Neural progenitor cell (in vitro differentiated cells): ENCODE measurements around the gene CEP63. TPM values are rescaled to one million over a fixed set of nuclear protein-coding genes. Genes with fewer than 3 reads are reported as not detected.

Source experiments
- DNase-seq: peaks from one replicate; pipeline ENCODE4 v3.0.0-alpha.2; 2016; ENCODE audit warnings: low spot score
- H2AFZ ChIP-seq: fragments of 200-600 bp; sonication (generic); replicated peaks from 2 replicates; pipeline ENCODE4 v1.6.1; 2016; ENCODE audit warnings: antibody characterized with exemption
- H3F3A ChIP-seq: fragments of 200-600 bp; sonication (generic); 2 replicates; pipeline ENCODE4 v1.6.1; 2016; ENCODE audit warnings: antibody characterized with exemption, low read depth
- H3K27ac ChIP-seq: fragments of 200-600 bp; sonication (generic); 2 replicates; pipeline ENCODE4 v1.5.1; 2016; ENCODE audit warnings: mild to moderate bottlenecking
- H3K27me3 ChIP-seq: fragments of 200-600 bp; sonication (generic); 2 replicates; pipeline ENCODE4 v1.6.1; 2016; ENCODE audit warnings: mild to moderate bottlenecking, moderate library complexity
- H3K36me3 ChIP-seq: fragments of 200-600 bp; sonication (generic); 2 replicates; pipeline ENCODE4 v1.5.1; 2016
- H3K4me1 ChIP-seq: fragments of 200-600 bp; sonication (generic); 2 replicates; pipeline ENCODE4 v1.6.1; 2016; ENCODE audit warnings: mixed run types
- H3K4me2 ChIP-seq: fragments of 200-600 bp; sonication (generic); 2 replicates; pipeline ENCODE4 v1.6.1; 2016
- H3K4me3 ChIP-seq: fragments of 200-600 bp; sonication (generic); 2 replicates; pipeline ENCODE4 v1.5.1; 2016
- H3K79me2 ChIP-seq: fragments of 200-600 bp; sonication (generic); 2 replicates; pipeline ENCODE4 v1.6.1; 2016; ENCODE audit warnings: low read depth
- H3K9ac ChIP-seq: fragments of 200-600 bp; sonication (generic); 2 replicates; pipeline ENCODE4 v1.6.1; 2016
- H3K9me3 ChIP-seq: fragments of 200-600 bp; sonication (generic); 2 replicates; pipeline ENCODE4 v1.5.1; 2016; ENCODE audit warnings: low read depth
- H4K20me1 ChIP-seq: fragments of 200-600 bp; sonication (generic); 2 replicates; pipeline ENCODE4 v1.6.1; 2016; ENCODE audit warnings: low read depth
- H3K27ac Mint-ChIP-seq: 3 replicates; pipeline ENCODE4 v1.8.0; 2021; ENCODE audit warnings: mixed read lengths
- H3K27me3 Mint-ChIP-seq: 2 replicates; pipeline ENCODE4 v1.8.0; 2022; ENCODE audit warnings: low read depth, mild to moderate bottlenecking, inconsistent platforms, moderate library complexity, mixed read lengths; ENCODE audit not compliant: insufficient read depth
- H3K36me3 Mint-ChIP-seq: 3 replicates; pipeline ENCODE4 v1.8.0; 2021; ENCODE audit warnings: mixed read lengths
- H3K4me1 Mint-ChIP-seq: 3 replicates; pipeline ENCODE4 v1.8.0; 2021; ENCODE audit warnings: mixed read lengths
- H3K4me3 Mint-ChIP-seq: 3 replicates; pipeline ENCODE4 v1.8.0; 2021; ENCODE audit warnings: mild to moderate bottlenecking, moderate library complexity, mixed read lengths
- H3K9me3 Mint-ChIP-seq: 3 replicates; pipeline ENCODE4 v1.8.0; 2020; ENCODE audit warnings: mixed read lengths
- CTCF ChIP-seq: fragments of 200-600 bp; sonication (generic); IDR thresholded peaks from 2 replicates; pipeline ENCODE4 v1.5.1; 2017; ENCODE audit warnings: antibody characterized with exemption, mild to moderate bottlenecking
- EZH2 ChIP-seq: fragments of 200-600 bp; sonication (generic); IDR thresholded peaks from 2 replicates; pipeline ENCODE4 v1.6.1; 2017; ENCODE audit warnings: antibody characterized with exemption, mild to moderate bottlenecking, moderate library complexity
- EZH2phosphoT487 ChIP-seq: fragments of 200-600 bp; sonication (generic); IDR thresholded peaks from 2 replicates; pipeline ENCODE4 v1.6.1; 2017; ENCODE audit warnings: antibody characterized with exemption
- total RNA-seq: library from RNA; depleted of rRNA; stranded (reverse); fragments of >200 nt; gene quantifications from 2 replicates; pipeline ENCODE4 v1.2.3, GENCODE V29; 2015; ENCODE audit warnings: low replicate concordance

CEP63 gene
- total RNA-seq, 1 donor from 2014 or later = 36.2 TPM

GRCh38 chr3:134474956-134475355 is 10.9 kb upstream of the CEP63 start:
- no peaks in the 10 kb centered on the region for H3F3A ChIP-seq
- no peaks in the 10 kb centered on the region for H4K20me1 ChIP-seq
- H3K27me3 Mint-ChIP-seq = no peaks in the 10 kb centered on the region
- no peak overlapping the region for H3K27ac Mint-ChIP-seq
- H3K4me3 Mint-ChIP-seq = no peak overlapping the region
- no peak overlapping the region for H3K27ac ChIP-seq
- no peak for DNase-seq
- peaks cover 14% of the 10 kb centered on the region for H3K36me3 ChIP-seq
- H3K27me3 ChIP-seq = no peaks in the 10 kb centered on the region
- no peaks in the 10 kb centered on the region for H3K4me1 Mint-ChIP-seq
- H3K79me2 ChIP-seq = no peaks in the 10 kb centered on the region
- no peak overlapping the region for H3K9ac ChIP-seq
- H3K4me2 ChIP-seq = no peak overlapping the region
- H2AFZ ChIP-seq = no peak overlapping the region
- no peak for TF ChIP-seq EZH2phosphoT487
- no peak for TF ChIP-seq EZH2
- TF ChIP-seq CTCF = no peak
- no peak overlapping the region for H3K4me3 ChIP-seq
- H3K36me3 Mint-ChIP-seq = peaks cover 5% of the 10 kb centered on the region
- peaks cover 3% of the 10 kb centered on the region for H3K4me1 ChIP-seq
- no peaks in the 10 kb centered on the region for H3K9me3 Mint-ChIP-seq
- H3K9me3 ChIP-seq = no peaks in the 10 kb centered on the region

GRCh38 chr3:134476306-134476705 is 9.6 kb upstream of the CEP63 start:
- no peak overlapping the region for H3K4me3 Mint-ChIP-seq
- Histone ChIP-seq H3K27me3 (no peaks in the 10 kb centered on the region), H3K27ac (no peak overlapping the region), H3K36me3 (peaks cover 14% of the 10 kb centered on the region), H3K79me2 (no peaks in the 10 kb centered on the region), H3K4me1 (peaks cover 3% of the 10 kb centered on the region), H3K9ac (no peak overlapping the region), H3F3A (no peaks in the 10 kb centered on the region), H3K4me3 (no peak overlapping the region), H4K20me1 (no peaks in the 10 kb centered on the region), H2AFZ (no peak overlapping the region), H3K4me2 (no peak overlapping the region), H3K9me3 (no peaks in the 10 kb centered on the region)
- TF ChIP-seq EZH2 = no peak
- TF ChIP-seq EZH2phosphoT487 = no peak
- TF ChIP-seq CTCF = no peak
- H3K27ac Mint-ChIP-seq = no peak overlapping the region
- no peaks in the 10 kb centered on the region for H3K27me3 Mint-ChIP-seq
- DNase-seq = no peak
- H3K9me3 Mint-ChIP-seq = no peaks in the 10 kb centered on the region
- H3K36me3 Mint-ChIP-seq = peaks cover 8% of the 10 kb centered on the region
- H3K4me1 Mint-ChIP-seq = no peaks in the 10 kb centered on the region

- H3K9me3 Mint-ChIP-seq = no peaks in the 10 kb centered on the region
- H3K4me3 Mint-ChIP-seq = no peak overlapping the region
- H3K4me1 Mint-ChIP-seq = no peaks in the 10 kb centered on the region
- no peak overlapping the region for H3K9ac ChIP-seq
- H2AFZ ChIP-seq = no peak overlapping the region
- TF ChIP-seq CTCF = no peak
- H4K20me1 ChIP-seq = no peaks in the 10 kb centered on the region
- H3K4me3 ChIP-seq = no peak overlapping the region
- no peaks in the 10 kb centered on the region for H3F3A ChIP-seq
- H3K27me3 ChIP-seq = no peaks in the 10 kb centered on the region
- H3K36me3 ChIP-seq = peaks cover 14% of the 10 kb centered on the region
- no peak for DNase-seq
- H3K79me2 ChIP-seq = no peaks in the 10 kb centered on the region
- H3K27ac ChIP-seq = no peak overlapping the region
- no peaks in the 10 kb centered on the region for H3K9me3 ChIP-seq
- H3K27ac Mint-ChIP-seq = no peak overlapping the region
- peaks cover 12% of the 10 kb centered on the region for H3K36me3 Mint-ChIP-seq
- no peaks in the 10 kb centered on the region for H3K27me3 Mint-ChIP-seq
- no peak overlapping the region for H3K4me2 ChIP-seq
- peaks cover 3% of the 10 kb centered on the region for H3K4me1 ChIP-seq
Measured at GRCh38 chr3:134477002-134477401, 8.9 kb upstream of the CEP63 start.

GRCh38 chr3:134477938-134478337 is 7.9 kb upstream of the CEP63 start:
- Histone ChIP-seq H3K4me1 (peaks cover 3% of the 10 kb centered on the region), H2AFZ (no peak overlapping the region), H3K9ac (no peak overlapping the region), H3K36me3 (peaks cover 14% of the 10 kb centered on the region), H3K4me3 (no peak overlapping the region), H3K9me3 (no peaks in the 10 kb centered on the region), H3K27ac (no peak overlapping the region), H4K20me1 (no peaks in the 10 kb centered on the region), H3K79me2 (peaks cover 1% of the 10 kb centered on the region), H3F3A (no peaks in the 10 kb centered on the region), H3K27me3 (no peaks in the 10 kb centered on the region), H3K4me2 (no peak overlapping the region)
- TF ChIP-seq EZH2 (no peak), CTCF (no peak), EZH2phosphoT487 (no peak)
- DNase-seq = no peak
- Mint-ChIP-seq H3K4me1 (no peaks in the 10 kb centered on the region), H3K4me3 (no peak overlapping the region), H3K36me3 (peaks cover 16% of the 10 kb centered on the region), H3K27ac (no peak overlapping the region), H3K27me3 (no peaks in the 10 kb centered on the region), H3K9me3 (no peaks in the 10 kb centered on the region)
